HG03521 (cell line): Measurements from ENCODE around the gene DPP10.
"Not testable (repeated sequence)": the region's sequence is repeated elsewhere in the genome, so short reads cannot be mapped to it uniquely, and the experiment has no call there.

Source experiments
- ATAC-seq: cut with Tn5 transposase; IDR thresholded peaks from one replicate; pipeline ENCODE4 v1.9.1; 2021; ENCODE audit warnings: mild to moderate bottlenecking, moderate library complexity; ENCODE audit not compliant: unreplicated experiment

DPP10 gene

GRCh38 chr2:114709936-114710850 lies 267.8 kb downstream of the DPP10 start:
- no peak for ATAC-seq

- no peak for ATAC-seq
Measured at GRCh38 chr2:114714313-114714712, 271.9 kb downstream of the DPP10 start.

- no peak for ATAC-seq
Measured at GRCh38 chr2:114717049-114717448, 274.6 kb downstream of the DPP10 start.

- no peak for ATAC-seq
Measured at GRCh38 chr2:114724454-114724853, 282.0 kb downstream of the DPP10 start.

- no peak for ATAC-seq
Measured at GRCh38 chr2:114727012-114727411, 284.6 kb downstream of the DPP10 start.

GRCh38 chr2:114728372-114728771 lies 285.9 kb downstream of the DPP10 start:
- no peak for ATAC-seq

GRCh38 chr2:114729026-114729425 lies 286.6 kb downstream of the DPP10 start:
- ATAC-seq = no peak

- no peak for ATAC-seq
Measured at GRCh38 chr2:114735126-114735525, 292.7 kb downstream of the DPP10 start.

- ATAC-seq = no peak
Measured at GRCh38 chr2:114742245-114742644, 299.8 kb downstream of the DPP10 start.

GRCh38 chr2:114745700-114746099 lies 303.3 kb downstream of the DPP10 start:
- no peak for ATAC-seq

- ATAC-seq = not testable (repeated sequence)
Measured at GRCh38 chr2:114748175-114748574, 305.7 kb downstream of the DPP10 start.

GRCh38 chr2:114752425-114752824 lies 310.0 kb downstream of the DPP10 start:
- ATAC-seq = no peak

- no peak for ATAC-seq
Measured at GRCh38 chr2:114753145-114753544, 310.7 kb downstream of the DPP10 start.

- no peak for ATAC-seq
Measured at GRCh38 chr2:114754907-114755563, 312.6 kb downstream of the DPP10 start.

- no peak for ATAC-seq
Measured at GRCh38 chr2:114762376-114762775, 319.9 kb downstream of the DPP10 start.

- no peak for ATAC-seq
Measured at GRCh38 chr2:114762986-114763385, 320.5 kb downstream of the DPP10 start.

- ATAC-seq = no peak
Measured at GRCh38 chr2:114769110-114769509, 326.7 kb downstream of the DPP10 start.

- ATAC-seq = no peak
Measured at GRCh38 chr2:114769991-114770390, 327.6 kb downstream of the DPP10 start.

- ATAC-seq = no peak
Measured at GRCh38 chr2:114784046-114784445, 341.6 kb downstream of the DPP10 start.

GRCh38 chr2:114784890-114785583 lies 342.6 kb downstream of the DPP10 start:
- no peak for ATAC-seq

GRCh38 chr2:114786901-114787300 lies 344.5 kb downstream of the DPP10 start:
- no peak for ATAC-seq

GRCh38 chr2:114787486-114787885 lies 345.0 kb downstream of the DPP10 start:
- ATAC-seq = no peak
